H1 (cell line): ENCODE results near the gene STK32C. TPM values are rescaled to one million over a fixed set of nuclear protein-coding genes. Genes with fewer than 3 reads are reported as not detected.

ENCODE experiments used
- POLR2AphosphoS5 ChIP-seq: IDR thresholded peaks from 2 replicates; pipeline ENCODE4 v1.6.1; 2011; ENCODE audit warnings: low read depth, low read length
- polyA plus RNA-seq, 7 experiments: library from polyadenylated mRNA; depleted of rRNA in 3 of 7; stranded (reverse) in 5 of 7; unstranded in 2 of 7; fragments of >200 nt in 5 of 7; fragments of 200-250 nt in 2 of 7; gene quantifications; 1 replicate in 5 of 7; 2 replicates in 1 of 7; 4 replicates in 1 of 7; pipeline versions ENCODE4 v1.2.1 to v1.2.3, GENCODE V29; 2011 to 2013; ENCODE audit warnings: missing spikeins in 2 of 7, mixed read lengths in 2 of 7
- total RNA-seq: library from RNA; stranded (reverse); fragmentation: NEBNext Ultra II Directional; extraction: Animal tissue kit (Norgen Biotek cat#: 25700); gene quantifications from 2 replicates; pipeline ENCODE4 v1.2.1, GENCODE V29; 2021

Gene STK32C
- total and polyA plus RNA-seq, 2 of the 8 experiments (the other 6 are each of a cell fraction or from before 2014, with no cell fraction given): 10.6 to 15.6 TPM

DNA sequence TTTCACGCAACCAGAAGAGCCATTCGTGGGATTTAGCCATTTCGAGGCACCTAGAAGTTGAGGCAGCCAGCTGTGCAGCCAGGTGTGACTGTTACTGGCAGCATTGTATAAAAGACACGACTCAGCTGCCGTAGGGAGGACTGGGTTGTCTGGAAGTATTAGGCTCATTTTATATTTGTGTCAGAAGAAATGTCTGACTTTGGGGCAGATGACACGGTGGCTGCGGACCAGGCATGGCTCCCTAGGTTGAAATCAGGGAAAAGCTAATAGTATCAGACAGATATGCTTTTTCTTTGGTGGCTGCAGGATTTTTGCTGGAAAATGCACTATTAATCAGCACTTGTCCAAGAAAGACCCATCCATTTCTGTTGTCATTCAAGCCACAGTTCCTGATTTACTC, 125.2 kb downstream of the STK32C start (continued):
- no peak for TF ChIP-seq POLR2AphosphoS5
